Immature natural killer cell (primary cell): ENCODE measurements around the gene HBA1. TPM values are rescaled to one million over a fixed set of nuclear protein-coding genes. Genes with fewer than 3 reads are reported as not detected.
"Not testable (repeated sequence)": the region's sequence is repeated elsewhere in the genome, so short reads cannot be mapped to it uniquely, and the experiment has no call there.

Experiments used
- DNase-seq, 3 donors: peaks; one replicate each; pipeline ENCODE4 v3.0.0; 2022; ENCODE audit warnings: mixed read lengths in 1 of 3
- H3K27ac Mint-ChIP-seq, 6 donors: one replicate each; pipeline ENCODE4 v1.8.0; 2020; ENCODE audit warnings: mixed read lengths in 6 of 6, mild to moderate bottlenecking in 5 of 6, inconsistent platforms in 4 of 6, moderate library complexity in 3 of 6
- H3K27me3 Mint-ChIP-seq, 3 donors: one replicate each; pipeline ENCODE4 v1.8.0; 2020 to 2021; ENCODE audit warnings: low read depth in 3 of 3, mild to moderate bottlenecking in 3 of 3, mixed read lengths in 3 of 3, moderate library complexity in 3 of 3, inconsistent platforms in 1 of 3
- H3K36me3 Mint-ChIP-seq, 3 donors: one replicate each; pipeline ENCODE4 v1.8.0; 2020; ENCODE audit warnings: mixed read lengths in 3 of 3, inconsistent platforms in 2 of 3, mild to moderate bottlenecking in 2 of 3
- H3K4me1 Mint-ChIP-seq, 2 donors: one replicate each; pipeline ENCODE4 v1.8.0; 2020; ENCODE audit warnings: inconsistent platforms in 2 of 2, mild to moderate bottlenecking in 2 of 2, mixed read lengths in 2 of 2, moderate library complexity in 1 of 2
- H3K4me3 Mint-ChIP-seq, 5 donors: one replicate each; pipeline ENCODE4 v1.8.0; 2020; ENCODE audit warnings: mild to moderate bottlenecking in 5 of 5, mixed read lengths in 5 of 5, inconsistent platforms in 3 of 5, moderate library complexity in 3 of 5
- H3K9me3 Mint-ChIP-seq, 6 donors: one replicate each; pipeline ENCODE4 v1.8.0; 2020; ENCODE audit warnings: mild to moderate bottlenecking in 6 of 6, mixed read lengths in 6 of 6, inconsistent platforms in 4 of 6, moderate library complexity in 3 of 6
- polyA plus RNA-seq, 3 donors: library from polyadenylated mRNA; unstranded; fragments of 300-500 nt; fragmentation: Illumina TruSeq; gene quantifications; one replicate each; pipeline ENCODE4 v1.2.3, GENCODE V29; 2021

The HBA1 gene
- polyA plus RNA-seq = 100 to 1,000 TPM in 2 of 3 donors, 10 to 100 TPM in 1; 70.7 to 207 (median 119) TPM

DNA sequence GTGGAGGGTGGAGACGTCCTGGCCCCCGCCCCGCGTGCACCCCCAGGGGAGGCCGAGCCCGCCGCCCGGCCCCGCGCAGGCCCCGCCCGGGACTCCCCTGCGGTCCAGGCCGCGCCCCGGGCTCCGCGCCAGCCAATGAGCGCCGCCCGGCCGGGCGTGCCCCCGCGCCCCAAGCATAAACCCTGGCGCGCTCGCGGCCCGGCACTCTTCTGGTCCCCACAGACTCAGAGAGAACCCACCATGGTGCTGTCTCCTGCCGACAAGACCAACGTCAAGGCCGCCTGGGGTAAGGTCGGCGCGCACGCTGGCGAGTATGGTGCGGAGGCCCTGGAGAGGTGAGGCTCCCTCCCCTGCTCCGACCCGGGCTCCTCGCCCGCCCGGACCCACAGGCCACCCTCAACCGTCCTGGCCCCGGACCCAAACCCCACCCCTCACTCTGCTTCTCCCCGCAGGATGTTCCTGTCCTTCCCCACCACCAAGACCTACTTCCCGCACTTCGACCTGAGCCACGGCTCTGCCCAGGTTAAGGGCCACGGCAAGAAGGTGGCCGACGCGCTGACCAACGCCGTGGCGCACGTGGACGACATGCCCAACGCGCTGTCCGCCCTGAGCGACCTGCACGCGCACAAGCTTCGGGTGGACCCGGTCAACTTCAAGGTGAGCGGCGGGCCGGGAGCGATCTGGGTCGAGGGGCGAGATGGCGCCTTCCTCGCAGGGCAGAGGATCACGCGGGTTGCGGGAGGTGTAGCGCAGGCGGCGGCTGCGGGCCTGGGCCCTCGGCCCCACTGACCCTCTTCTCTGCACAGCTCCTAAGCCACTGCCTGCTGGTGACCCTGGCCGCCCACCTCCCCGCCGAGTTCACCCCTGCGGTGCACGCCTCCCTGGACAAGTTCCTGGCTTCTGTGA is at the start of gene HBA1:
HBA1 (plus strand) TSS at position 204 of the 906 bp plus-strand sequence; CDS start at position 241, 37 bp downstream.
- peak in 1 of 3 donors; percentile 25 for DNase-seq
- H3K9me3 Mint-ChIP-seq, H3K27ac Mint-ChIP-seq, H3K36me3 Mint-ChIP-seq: not testable (repeated sequence)
- Mint-ChIP-seq H3K4me1 (peaks cover 15 to 20% of the 10 kb centered on the region in 2 donors), H3K27me3 (peaks cover 16 to 30% (median 25%) of the 10 kb centered on the region in 3 donors), H3K4me3 (peak within 1 kb of the TSS; percentile 42 to 67 (median 60))

DNA sequence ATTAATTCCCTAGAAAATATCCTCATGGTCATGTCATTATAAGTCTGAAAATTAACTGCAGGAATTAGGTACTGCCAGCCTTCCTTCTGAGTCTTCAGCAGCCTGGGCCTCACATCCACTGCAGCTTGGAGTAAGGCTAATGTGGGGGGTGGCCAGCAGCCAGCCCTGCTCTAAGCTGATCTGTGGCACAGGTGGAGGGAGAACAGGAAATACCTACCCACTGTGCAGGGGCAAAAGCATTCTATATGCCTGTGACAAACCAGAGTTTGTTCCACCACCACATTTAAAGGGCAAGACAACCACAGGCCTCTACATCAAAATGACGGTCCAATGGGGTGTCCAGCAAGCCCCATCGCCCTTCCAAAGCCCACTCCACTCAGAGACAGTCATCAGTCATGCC is 47.4 kb upstream of the HBA1 start:
- H3K9me3 Mint-ChIP-seq = no peaks in the 10 kb centered on the region
- peaks cover 67 to 70% of the 10 kb centered on the region in 2 donors for H3K4me1 Mint-ChIP-seq
- H3K27me3 Mint-ChIP-seq = peaks cover 1 to 7% (median 4%) of the 10 kb centered on the region in 3 donors
- H3K36me3 Mint-ChIP-seq = peaks cover 1 to 4% (median 4%) of the 10 kb centered on the region in 3 donors
- H3K4me3 Mint-ChIP-seq = peak overlapping the region; percentile 58 to 79 (median 67)
- peak overlapping the region; percentile 77 to 95 (median 86) for H3K27ac Mint-ChIP-seq
- DNase-seq = peak; percentile 20 to 32 (median 20)

DNA sequence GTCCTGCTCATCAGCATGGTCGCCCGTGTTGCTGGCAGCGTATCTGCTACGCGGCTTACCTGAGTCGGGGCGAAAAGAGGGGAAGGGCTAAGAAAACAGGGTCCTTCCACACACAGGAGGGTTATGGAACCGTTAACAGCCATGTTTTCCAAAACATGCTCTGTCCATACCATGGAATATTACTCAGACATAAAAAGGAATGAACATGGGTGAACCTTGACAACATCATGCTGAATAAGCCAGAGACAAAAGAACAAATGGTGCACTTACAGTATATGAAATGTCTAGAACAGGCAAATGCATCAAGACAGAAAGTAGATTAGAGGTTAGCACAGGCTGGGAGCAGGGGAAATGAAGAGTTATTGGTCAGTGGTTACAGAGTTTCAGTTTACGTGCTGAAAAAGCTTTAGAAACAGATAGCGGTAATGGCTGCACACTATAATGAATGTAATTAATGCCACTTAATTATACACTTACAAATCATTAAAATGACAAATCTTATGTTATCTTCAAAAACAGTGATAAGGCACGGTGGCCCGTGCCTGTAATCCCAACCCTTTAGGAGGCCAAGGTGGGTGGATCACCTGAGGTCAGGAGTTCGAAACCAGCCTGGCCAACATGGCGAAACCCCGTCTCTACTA is 45.8 kb upstream of the HBA1 start:
- H3K27ac Mint-ChIP-seq = peak overlapping the region; percentile 78 to 95 (median 86)
- peaks cover 1 to 5% (median 2%) of the 10 kb centered on the region in 3 donors for H3K27me3 Mint-ChIP-seq
- peaks cover 0 to 7% (median 5%) of the 10 kb centered on the region in 3 donors for H3K36me3 Mint-ChIP-seq
- no peak for DNase-seq
- no peaks in the 10 kb centered on the region for H3K9me3 Mint-ChIP-seq
- H3K4me3 Mint-ChIP-seq = peak overlapping the region in 1 of 5 donors; percentile 2
- peaks cover 59 to 69% of the 10 kb centered on the region in 2 donors for H3K4me1 Mint-ChIP-seq

DNA sequence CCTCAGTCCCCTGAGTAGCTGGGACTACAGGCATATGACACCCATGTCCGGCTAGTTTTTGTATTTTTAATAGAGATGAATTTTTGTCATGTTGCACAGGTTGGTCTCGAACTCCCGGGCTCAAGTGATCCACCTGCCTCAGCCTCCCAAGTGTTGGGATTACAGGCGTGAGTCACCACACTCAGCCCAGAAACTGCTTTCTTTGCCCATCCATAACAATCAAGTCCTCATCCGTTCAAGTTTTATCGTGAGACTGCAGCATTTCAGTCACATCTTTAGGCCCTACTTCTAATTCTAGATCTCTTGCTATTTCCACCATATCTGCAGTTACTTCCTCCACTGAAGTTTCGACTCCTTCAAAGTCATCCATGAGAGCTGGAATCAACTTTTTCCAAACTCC is 44.4 kb upstream of the HBA1 start:
- Mint-ChIP-seq H3K27ac (peak overlapping the region; percentile 18 to 89 (median 64)), H3K4me1 (peaks cover 57 to 73% of the 10 kb centered on the region in 2 donors), H3K9me3 (no peaks in the 10 kb centered on the region), H3K4me3 (peak overlapping the region in 1 of 5 donors; percentile 12), H3K36me3 (peaks cover 0 to 10% (median 7%) of the 10 kb centered on the region in 3 donors), H3K27me3 (peaks cover 0 to 5% (median 1%) of the 10 kb centered on the region in 3 donors)
- DNase-seq = no peak

DNA sequence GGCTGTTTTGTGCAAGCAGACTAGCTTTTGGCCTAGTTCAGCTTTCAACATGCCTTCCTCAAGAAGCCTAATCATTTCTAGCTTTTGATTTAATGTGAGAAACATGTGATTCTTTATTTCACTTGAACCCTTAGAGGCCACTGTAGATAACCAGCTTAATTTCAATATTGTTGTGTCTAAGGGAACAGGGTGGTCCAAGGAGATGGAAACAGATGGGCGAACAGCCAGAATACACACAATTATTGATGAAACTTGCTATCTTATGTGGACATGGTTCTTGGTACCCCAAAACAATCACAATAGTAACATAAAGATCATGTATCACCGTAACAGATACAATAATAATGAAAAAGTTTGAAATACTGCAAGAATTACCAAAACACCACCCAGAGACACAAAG is 42.8 kb upstream of the HBA1 start:
- Mint-ChIP-seq H3K27me3 (peaks cover 3 to 10% (median 4%) of the 10 kb centered on the region in 3 donors), H3K4me1 (peaks cover 53 to 77% of the 10 kb centered on the region in 2 donors), H3K36me3 (peaks cover 0 to 10% (median 7%) of the 10 kb centered on the region in 3 donors), H3K27ac (peak overlapping the region in 3 of 6 donors; percentile 34 to 74 (median 62)), H3K4me3 (no peak overlapping the region), H3K9me3 (no peaks in the 10 kb centered on the region)
- DNase-seq = no peak

DNA sequence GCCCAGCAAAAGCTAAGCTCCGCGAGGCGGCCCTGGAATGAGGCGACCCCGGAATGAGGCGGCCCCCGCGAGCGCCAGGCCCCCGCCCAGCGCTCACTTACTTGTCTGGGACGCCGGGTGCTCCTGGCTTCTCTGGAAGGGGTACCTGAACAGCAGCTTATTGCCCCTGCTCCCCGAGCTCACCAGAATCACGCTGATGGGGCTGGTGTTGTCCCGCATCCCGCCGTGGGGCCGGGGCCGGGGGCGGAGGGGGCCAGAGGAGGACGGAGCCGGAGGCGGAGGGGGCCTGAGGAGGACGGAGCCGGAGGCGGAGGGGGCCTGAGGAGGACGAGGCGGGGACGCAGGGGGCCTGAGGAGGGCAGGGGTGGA is 38.4 kb upstream of the HBA1 start:
- H3K27ac Mint-ChIP-seq = peak overlapping the region; percentile 23 to 90 (median 84)
- peaks cover 0 to 6% (median 3%) of the 10 kb centered on the region in 3 donors for H3K36me3 Mint-ChIP-seq
- H3K4me1 Mint-ChIP-seq = peaks cover 27 to 45% of the 10 kb centered on the region in 2 donors

DNA sequence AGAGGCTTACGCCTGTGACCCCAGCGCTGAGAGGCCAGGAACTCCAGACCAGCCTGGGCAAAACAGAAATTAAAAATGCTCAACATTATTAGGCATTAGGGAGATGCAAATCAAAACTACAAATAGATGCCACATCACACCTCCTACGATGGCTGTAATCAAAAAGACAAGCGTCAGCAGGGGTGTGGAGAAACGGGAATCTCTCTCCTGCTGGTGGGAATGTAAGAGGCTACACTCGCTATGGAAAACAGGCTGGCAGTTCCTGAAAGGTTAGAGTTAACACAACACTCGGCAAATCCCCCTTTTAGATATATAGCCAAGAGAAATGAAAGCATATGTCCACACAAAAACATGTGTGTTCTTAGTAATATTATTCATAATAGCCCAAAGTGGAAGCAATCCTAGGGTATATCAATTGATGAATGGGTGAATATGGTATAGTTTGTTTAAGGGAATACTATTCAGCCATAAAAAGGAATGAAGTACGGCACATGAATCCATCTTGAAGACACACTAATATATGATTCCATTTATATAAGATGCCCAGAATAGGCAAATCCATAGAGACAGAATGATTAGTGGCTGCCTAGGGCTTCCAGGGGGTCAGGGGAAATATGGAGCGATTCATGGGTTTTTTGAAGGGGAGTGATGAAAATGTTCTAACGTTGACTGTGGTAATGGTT is 36.2 kb upstream of the HBA1 start:
- no peak for DNase-seq
- no peaks in the 10 kb centered on the region for H3K9me3 Mint-ChIP-seq
- H3K27ac Mint-ChIP-seq = peak overlapping the region in 3 of 6 donors; percentile 25 to 73 (median 60)
- H3K4me3 Mint-ChIP-seq = peak overlapping the region in 4 of 5 donors; percentile 46 to 77 (median 68)
- H3K36me3 Mint-ChIP-seq = peaks cover 0 to 6% (median 0%) of the 10 kb centered on the region in 3 donors
- peaks cover 4 to 12% (median 11%) of the 10 kb centered on the region in 3 donors for H3K27me3 Mint-ChIP-seq
- H3K4me1 Mint-ChIP-seq = peaks cover 18 to 27% of the 10 kb centered on the region in 2 donors

More for the DNA sequence above, 38.4 kb upstream of the HBA1 start:
- Mint-ChIP-seq H3K4me3 (peak overlapping the region; percentile 82 to 90 (median 87)), H3K27me3 (peaks cover 5 to 10% (median 7%) of the 10 kb centered on the region in 3 donors), H3K9me3 (no peaks in the 10 kb centered on the region)
- peak; percentile 24 to 35 (median 34) for DNase-seq

DNA sequence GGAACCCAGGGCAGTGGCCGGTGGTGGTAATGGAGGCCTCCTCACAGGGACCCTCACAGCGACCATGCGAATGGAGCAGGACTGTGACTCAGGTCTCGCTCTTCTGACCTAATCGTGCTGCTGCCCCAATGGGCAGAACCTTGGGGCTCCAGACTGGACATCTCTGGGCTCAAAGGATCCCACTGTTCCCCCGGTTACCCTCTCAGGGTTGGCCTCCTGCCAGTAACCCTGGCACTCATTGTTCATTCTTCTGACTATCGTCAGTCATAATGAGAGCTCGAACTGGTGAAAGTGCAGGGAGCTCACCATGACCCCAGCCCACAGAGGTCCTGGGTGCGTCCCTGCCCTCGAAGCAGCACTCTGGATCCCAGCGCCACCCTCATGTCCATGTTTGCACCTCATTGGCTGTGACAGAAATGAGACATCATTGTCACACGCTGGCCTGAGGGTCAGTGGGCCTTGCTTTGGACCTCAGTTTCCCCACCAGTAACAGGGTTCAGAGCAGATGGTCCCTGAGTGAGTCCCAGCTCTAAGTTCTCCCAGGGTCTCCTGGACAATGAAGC is 34.0 kb upstream of the HBA1 start:
- H3K36me3 Mint-ChIP-seq = no peaks in the 10 kb centered on the region
- H3K9me3 Mint-ChIP-seq = no peaks in the 10 kb centered on the region
- DNase-seq = no peak
- peaks cover 4 to 12% (median 11%) of the 10 kb centered on the region in 3 donors for H3K27me3 Mint-ChIP-seq
- H3K27ac Mint-ChIP-seq = no peak overlapping the region
- H3K4me1 Mint-ChIP-seq = peaks cover 8 to 12% of the 10 kb centered on the region in 2 donors
- H3K4me3 Mint-ChIP-seq = no peak overlapping the region

DNA sequence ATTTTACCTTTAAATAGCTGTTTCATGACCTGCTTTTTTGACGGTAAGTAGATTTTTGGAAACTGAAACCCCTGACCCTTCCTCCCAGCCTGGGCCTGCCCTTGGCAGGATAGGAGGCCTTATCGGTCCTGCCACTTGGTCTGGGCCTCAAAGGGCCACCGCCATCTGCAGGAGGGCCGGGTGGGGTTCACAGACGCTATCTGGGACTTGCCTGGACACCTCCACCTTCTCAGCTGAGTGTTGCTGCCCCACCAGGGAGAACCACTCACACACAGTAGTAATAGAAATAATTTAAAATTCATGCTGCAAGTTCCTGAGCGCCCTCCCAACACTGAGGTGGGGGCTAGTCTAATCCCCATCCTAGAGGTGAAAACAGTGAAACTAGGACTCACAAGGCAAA is 33.4 kb upstream of the HBA1 start:
- H3K4me1 Mint-ChIP-seq = peaks cover 5 to 6% of the 10 kb centered on the region in 2 donors
- DNase-seq = no peak
- no peak overlapping the region for H3K4me3 Mint-ChIP-seq
- peaks cover 4 to 11% (median 10%) of the 10 kb centered on the region in 3 donors for H3K27me3 Mint-ChIP-seq
- H3K36me3 Mint-ChIP-seq = no peaks in the 10 kb centered on the region
- no peak overlapping the region for H3K27ac Mint-ChIP-seq
- H3K9me3 Mint-ChIP-seq = no peaks in the 10 kb centered on the region

DNA sequence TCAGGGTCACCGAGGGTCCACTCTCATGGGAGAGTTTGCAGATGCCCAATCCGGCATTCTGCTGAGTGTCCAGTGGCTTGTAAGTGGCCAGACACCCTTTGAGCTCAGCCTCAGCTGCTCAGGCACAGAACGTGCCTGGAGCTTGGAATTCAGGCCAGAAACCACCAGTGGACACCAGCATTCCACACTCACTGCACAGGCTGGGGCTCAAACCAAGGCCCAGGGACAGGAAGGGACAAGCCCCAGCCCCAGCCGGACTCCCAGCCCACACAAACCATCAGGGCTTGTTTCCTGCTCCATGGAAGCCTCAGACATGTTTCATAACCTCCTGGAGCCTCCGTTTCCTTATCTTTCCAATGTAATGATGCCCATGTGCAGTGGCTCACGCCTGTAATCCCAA is 33.0 kb upstream of the HBA1 start:
- Mint-ChIP-seq H3K27me3 (peaks cover 3 to 11% (median 9%) of the 10 kb centered on the region in 3 donors), H3K4me1 (peaks cover 5 to 6% of the 10 kb centered on the region in 2 donors), H3K9me3 (no peaks in the 10 kb centered on the region), H3K36me3 (no peaks in the 10 kb centered on the region), H3K27ac (no peak overlapping the region), H3K4me3 (no peak overlapping the region)
- no peak for DNase-seq

DNA sequence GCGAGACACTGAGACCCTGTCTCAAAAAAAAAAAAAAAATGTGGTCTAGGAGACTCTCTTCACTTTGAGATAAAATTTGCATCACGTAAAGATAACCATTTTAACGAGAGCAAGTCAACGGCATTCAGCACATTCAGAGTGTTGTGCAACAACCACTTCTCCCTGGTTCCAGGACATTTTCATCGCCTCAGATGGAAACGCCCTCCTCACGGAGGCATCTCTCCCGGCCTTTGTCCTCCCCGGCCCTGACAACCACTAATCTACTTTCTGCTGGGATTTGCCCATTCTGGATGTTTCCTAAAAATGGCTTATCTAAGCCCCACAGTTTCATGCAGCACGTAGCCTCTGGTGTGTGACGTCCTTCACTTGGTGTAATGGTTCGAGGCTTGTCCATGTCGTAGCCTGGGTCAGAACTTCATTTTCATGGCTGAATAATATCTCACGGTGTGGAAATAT is 31.7 kb upstream of the HBA1 start:
- Mint-ChIP-seq H3K27ac (no peak overlapping the region), H3K36me3 (no peaks in the 10 kb centered on the region), H3K27me3 (peaks cover 0 to 4% (median 2%) of the 10 kb centered on the region in 3 donors), H3K9me3 (no peaks in the 10 kb centered on the region), H3K4me3 (no peak overlapping the region), H3K4me1 (peaks cover 0 to 1% of the 10 kb centered on the region in 2 donors)
- DNase-seq = no peak

DNA sequence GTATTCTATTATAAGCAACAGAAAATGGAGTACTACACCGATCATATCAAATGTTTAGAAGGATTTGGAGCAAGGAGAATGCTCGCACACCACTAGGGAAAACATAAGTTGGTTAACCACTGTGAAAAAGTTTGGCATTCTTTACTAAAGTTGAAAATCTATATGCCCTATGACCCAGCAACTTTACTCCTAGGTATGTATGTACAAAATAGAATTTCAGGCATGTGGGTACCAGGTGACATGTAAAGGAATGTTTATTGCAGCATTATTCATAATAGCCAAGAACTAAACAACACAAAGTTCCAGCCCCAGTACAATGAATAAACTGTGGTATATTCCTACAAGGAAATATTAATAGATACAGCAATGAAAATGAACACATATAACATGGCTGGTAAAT is 29.8 kb upstream of the HBA1 start:
- Mint-ChIP-seq H3K27me3 (peaks cover 0 to 6% (median 5%) of the 10 kb centered on the region in 3 donors), H3K27ac (no peak overlapping the region), H3K4me3 (no peak overlapping the region), H3K4me1 (no peaks in the 10 kb centered on the region), H3K9me3 (no peaks in the 10 kb centered on the region), H3K36me3 (no peaks in the 10 kb centered on the region)
- no peak for DNase-seq
